ENCODE results near the gene EEF1AKMT2.
"Not testable (repeated sequence)": the region's sequence is repeated elsewhere in the genome, so short reads cannot be mapped to it uniquely, and the experiment has no call there.

EEF1AKMT2 gene

DNA sequence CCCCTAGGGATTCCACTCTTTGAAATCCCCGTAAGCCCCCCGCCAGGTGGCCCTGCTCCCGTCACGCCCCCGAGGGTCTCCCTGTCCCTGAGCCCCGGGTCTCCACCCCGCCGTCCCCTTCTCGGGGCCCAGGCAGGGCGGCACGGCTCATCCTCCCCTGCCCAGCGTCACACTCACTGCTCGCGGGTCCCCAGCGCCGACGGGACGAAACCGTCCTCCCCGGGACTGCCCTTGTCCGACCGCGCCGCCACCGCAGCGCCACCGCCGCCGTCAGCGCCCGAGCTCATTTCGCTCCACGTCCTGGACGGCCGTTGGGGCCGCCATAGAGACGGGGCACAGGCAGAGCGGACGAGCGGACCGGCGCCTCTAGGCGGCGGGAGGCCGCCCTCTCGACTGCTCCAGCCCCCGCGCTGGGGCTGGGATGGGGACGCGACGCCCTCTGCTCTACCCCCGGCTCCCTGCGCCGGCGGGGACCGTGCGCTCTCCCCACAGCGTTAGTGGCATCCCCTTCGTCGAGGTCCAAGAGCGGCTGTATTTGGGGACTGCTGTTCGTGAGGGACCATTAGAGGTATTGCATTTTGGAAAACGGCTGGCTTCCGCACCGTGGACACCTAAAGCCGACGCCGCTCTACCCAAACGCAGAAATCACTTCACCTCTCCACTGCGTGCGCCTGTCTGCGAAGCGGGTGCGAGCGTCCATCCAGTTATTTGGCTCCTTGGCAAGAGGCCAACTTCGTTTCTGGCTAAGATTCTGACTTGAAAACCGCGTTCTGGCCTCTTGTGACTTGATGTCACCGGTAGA lies at the start of gene EEF1AKMT2:
TSS of gene EEF1AKMT2 (minus strand) at position 341 of the 802 bp plus-strand sequence. CDS start at position 287, 54 bp downstream.
- peak; percentile 74 to 80 for DNase-seq (ENCODE audit: low read depth in 2 of 2)

DNA sequence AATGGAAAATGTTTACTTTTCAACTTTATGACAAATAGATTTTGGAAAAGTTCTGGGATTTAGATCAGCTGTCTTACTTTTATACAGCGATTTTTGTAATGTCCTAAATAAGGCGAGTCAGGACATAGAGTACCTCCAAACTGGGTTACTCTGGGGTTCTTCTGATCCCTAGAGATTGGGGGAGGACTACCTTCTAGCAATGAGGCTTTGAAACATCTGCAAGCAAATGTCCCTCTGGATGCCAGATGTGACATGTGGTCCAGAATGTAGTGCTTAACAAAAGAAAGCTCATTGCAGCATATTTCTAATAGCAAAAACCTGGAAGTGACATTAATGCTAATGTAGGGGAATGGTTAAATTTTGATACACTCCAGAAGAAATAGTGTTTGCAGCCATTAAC lies 46.0 kb upstream of the EEF1AKMT2 start:
- no peak for DNase-seq (ENCODE audit: low read depth in 2 of 2)

DNA sequence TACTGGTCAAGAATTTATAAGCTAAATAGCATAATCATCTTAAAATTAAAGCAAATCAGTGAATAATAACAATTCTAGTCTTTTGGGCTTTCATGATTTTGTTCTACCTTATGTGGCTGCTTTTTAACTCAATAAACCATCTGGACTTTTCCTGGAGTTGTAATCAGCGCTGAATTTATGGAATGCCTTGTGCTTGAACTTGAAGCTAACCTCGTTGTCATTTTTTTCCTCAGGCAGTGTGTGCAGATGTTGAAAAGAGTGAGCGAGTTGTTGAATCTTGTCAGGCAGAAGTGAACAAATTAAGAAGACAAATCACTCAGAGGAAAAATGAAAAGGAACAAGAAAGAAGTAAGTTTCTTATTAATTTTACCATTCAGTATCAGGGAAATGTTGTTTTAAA lies 39.4 kb upstream of the EEF1AKMT2 start:
- DNase-seq (ENCODE audit: low read depth in 2 of 2), result no peak

DNA sequence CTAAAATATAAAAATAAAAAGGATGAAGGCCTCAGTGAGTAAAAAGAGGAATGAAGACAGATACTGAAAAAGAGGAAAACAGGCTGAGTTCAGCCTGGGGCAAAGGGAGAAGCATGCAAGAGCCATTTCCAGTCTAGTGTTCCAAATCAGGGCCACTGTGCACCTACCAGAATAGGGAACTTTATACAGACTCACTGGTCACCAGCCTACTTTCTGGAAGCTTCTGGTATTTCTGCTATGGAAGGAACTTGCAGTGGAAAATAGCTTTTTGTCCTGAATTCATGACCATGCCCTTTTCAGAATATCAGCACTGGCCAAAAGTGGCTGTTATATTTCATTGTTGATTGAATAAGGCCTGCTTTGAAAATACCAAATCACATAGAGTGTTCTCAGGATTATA lies 38.8 kb upstream of the EEF1AKMT2 start:
- DNase-seq (ENCODE audit: low read depth in 2 of 2), result no peak

DNA sequence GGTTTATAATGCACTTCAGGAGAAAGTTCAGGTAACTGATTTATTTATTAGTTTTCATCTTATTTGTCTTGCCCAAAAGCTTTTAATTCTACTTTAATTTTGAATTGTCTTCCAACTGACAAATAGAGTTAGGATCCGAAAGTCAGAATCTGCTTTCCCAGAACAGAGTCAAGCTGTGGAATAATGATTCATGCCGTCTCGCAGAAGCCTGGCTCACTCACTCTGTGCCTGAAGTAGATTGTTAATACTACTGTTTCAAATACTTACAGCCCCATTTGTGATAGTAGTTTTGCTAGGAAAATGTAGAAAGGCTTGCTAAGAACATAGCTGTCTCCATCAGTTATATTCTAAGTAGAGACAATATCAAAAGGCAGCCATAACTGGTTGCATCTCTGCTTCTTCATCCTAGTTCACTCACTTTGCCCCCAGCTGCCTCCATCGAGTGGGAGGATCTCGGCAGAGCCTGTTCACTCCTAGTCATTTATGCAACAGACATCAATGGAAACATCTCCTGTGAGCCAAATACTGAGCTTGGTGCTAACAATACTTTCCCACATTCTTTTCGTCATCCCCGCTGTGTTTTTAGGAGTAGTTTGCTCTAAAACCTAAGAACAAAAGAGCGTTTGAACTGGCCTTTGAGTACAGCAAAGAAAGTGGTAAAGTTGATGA lies 37.9 kb upstream of the EEF1AKMT2 start:
- DNase-seq (ENCODE audit: low read depth in 2 of 2), result no peak

DNA sequence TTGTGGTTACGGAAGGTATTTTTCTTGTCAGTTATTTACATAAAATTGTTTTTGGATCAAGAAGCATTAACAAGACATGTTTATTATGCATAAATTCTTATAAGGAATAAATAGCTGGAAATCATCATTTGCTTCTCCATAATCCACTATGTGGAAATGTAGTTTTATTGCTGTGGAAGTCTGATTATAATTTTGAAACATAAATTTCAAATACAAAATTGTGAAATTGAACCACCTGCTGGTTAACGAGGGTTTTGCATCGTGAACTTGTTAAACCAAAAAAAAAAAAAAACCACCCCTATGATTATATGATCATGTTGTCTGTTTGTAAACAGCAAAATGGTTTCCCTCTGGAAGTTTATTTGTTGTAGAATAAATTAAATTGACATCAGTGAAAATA lies 35.8 kb upstream of the EEF1AKMT2 start:
- no peak for DNase-seq (ENCODE audit: low read depth in 2 of 2)

DNA sequence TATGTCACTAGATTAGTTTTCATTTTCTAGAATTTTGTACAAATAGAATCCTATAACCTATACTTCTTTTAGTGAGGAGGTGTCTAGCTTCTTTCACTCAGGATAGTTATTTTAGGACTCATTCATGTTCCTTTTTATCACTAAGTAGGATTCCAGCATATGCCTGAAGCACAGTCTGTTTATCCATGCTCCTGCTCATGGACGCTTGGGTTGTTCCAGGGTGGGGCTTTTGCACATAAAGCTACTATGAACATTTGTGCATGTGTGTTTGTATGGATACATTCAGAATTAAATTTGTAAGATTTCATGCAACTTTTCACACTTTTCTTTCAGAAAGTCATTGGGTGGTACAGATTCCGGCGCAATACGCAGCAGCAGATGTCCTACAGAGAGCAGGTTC lies 34.6 kb upstream of the EEF1AKMT2 start:
- no peak for DNase-seq (ENCODE audit: low read depth in 2 of 2)

DNA sequence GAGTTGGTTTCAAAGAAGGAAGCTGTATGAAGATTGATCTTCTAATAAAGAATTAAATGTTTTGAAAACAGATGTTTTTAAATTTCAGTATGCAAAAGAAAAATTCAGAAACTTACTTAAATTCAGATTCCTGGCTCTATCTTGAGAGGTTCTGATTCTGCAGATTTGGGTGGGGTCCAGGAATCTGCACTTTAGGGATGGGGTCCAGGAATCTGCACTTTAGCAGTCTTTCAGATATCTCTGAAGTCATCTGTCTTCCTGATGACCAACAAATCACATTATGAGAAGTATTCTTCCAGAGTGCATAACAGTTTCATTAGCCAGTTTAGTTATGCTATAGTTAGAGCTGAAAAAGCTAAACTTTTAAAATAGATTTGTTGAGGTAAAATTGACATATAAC lies 34.0 kb upstream of the EEF1AKMT2 start:
- no peak for DNase-seq (ENCODE audit: low read depth in 2 of 2)

DNA sequence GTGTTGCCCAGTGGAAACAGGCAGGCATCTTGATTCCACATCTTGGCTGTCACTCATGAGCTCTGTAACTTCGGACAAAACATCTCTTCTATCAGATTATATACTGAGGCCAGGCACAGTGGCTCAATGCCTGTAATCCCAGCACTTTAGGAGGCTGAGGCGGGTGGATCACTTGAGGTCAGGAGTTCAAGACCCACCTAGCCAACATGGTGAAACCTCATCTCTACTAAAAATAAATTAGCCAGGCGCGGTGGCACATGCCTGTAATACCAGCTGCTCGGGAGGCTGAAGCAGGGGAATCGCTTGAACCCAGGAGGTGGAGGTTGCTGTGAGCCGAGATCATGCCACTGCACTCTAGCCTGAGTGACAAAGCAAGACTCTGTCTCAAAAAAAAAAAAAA lies 33.2 kb upstream of the EEF1AKMT2 start:
- DNase-seq (ENCODE audit: low read depth in 2 of 2), result not testable (repeated sequence)

DNA sequence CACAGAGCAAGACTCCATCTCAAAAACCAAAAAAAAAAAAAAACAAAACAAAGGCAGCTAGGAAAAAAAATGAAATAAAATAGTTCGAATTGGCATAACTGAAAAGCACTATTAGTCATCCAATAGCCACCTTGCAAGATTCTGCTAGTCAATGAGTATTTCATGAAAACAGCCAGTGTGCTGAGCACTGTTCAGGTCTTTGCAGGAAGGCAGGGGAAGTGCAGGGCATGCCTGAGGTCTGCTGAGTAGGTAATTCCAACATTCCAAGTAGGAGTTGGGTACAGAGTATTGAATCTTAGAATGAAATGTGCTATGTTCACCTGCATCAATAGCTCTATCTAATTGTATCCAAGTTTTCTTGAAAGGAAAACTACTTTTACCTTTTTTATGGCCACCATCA lies 32.8 kb upstream of the EEF1AKMT2 start:
- DNase-seq (ENCODE audit: low read depth in 2 of 2), result no peak

DNA sequence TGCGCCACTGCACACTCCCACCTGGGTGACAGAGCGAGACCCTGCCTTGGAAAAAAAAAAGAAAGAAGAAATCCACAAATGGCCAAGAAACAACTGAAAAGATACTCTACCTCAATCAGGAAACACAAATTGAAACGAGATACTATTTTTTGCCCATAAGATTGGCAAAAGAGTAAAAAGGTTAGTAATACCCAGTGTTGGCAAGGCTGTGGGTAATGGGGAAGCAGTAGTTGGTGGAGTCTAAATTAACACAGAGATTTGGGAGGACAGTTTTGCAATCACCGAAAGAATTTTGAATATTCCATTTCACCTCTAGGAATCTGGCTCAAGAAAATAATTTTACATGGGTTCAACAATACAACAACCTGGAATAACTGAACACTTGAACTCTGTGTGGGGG lies 29.8 kb upstream of the EEF1AKMT2 start:
- no peak for DNase-seq (ENCODE audit: low read depth in 2 of 2)

DNA sequence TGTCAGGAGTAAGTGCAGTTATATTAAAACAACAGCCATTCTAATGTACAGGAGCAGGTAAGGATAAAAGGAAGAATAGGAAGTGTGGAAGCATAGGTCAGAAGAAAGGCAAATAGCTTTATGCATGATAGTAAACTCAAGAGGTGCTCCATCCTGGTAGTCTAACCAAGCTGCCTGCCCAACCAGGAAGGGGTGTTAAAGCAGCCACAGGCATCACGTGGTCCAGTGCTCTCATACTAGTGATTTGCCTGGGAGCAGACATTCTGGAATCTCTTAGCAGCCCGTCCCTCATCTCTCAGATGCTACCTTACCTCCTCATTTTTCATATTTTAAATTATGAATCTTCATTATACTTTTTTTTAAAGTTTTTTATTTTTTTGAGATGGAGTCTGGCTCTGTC lies 28.4 kb upstream of the EEF1AKMT2 start:
- DNase-seq (ENCODE audit: low read depth in 2 of 2), result no peak

DNA sequence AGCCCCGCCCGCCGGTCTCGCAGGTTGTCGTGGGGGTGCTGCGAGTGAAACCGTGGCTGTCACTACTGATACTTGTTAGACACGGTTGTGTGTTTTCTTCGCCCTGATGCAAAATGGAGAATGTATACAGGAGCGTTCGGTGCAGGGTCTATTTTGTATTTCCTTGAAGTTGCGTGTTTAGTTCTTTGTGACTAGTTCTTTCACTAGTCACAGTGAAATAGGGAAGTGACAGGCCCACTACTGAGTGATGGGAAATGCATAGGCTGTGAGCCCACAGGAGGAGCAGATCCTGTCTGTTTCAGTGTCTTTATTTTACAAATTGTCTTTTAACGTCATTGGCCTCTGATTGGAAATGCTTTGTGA lies 10.6 kb upstream of the EEF1AKMT2 start:
- DNase-seq (ENCODE audit: low read depth in 2 of 2), result no peak

DNA sequence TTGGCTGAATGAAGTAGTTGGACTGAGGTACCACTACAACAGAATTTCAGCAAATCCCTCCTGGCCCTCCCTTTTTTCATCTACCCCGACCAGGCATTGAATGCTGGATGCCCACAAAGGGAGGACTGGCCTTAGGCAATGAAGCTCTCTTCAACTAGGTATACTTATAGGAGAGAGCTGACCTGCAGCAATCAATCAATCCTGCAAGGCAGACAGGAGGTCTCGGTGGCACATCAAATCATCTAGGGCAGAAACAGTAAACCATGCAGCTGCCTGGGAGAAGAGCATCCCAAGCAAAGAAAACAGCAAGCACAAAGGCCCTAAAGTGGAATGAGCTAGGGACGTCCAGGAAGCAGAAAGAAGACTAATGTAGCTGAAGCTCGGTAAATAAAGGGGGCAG lies 7.5 kb upstream of the EEF1AKMT2 start:
- DNase-seq (ENCODE audit: low read depth in 2 of 2), result no peak

DNA sequence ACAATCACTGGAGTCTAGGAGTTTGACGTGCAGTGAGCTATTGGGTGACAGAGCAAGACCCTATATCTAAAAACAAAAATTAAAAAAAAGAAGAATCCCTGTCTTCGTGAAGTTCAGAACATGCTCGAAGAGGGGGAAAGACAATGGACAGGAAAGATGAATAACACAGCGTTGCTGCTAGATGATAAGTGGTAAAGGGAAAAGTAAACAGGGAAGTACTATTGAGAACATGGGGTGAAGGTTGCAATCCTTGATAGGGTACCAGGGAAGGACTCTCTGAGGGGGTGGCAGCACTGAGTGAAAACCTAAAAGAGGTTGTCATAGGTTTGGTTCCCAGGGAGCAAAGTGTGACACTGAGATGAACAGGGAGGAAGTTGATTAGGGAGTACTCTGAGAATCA lies 7.1 kb upstream of the EEF1AKMT2 start:
- no peak for DNase-seq (ENCODE audit: low read depth in 2 of 2)

DNA sequence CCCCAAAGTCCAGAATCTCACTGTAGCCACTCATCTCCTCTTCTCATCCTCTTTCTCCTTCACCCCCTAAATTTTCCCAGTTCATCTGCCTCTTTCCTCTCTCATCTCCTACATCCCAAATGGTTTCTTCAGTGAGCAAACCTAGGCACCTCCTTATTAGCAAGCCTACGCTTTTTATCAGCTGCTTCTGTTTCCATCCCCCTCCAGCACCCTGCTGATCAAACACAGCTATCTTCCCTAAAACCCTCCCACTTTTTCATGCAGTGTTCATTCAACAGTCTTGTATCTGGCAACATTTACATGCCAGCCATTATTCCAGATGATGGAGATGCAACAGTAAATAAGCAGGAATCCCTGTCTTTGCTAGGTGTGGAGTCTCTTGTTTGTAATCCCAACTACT lies 6.7 kb upstream of the EEF1AKMT2 start:
- no peak for DNase-seq (ENCODE audit: low read depth in 2 of 2)

DNA sequence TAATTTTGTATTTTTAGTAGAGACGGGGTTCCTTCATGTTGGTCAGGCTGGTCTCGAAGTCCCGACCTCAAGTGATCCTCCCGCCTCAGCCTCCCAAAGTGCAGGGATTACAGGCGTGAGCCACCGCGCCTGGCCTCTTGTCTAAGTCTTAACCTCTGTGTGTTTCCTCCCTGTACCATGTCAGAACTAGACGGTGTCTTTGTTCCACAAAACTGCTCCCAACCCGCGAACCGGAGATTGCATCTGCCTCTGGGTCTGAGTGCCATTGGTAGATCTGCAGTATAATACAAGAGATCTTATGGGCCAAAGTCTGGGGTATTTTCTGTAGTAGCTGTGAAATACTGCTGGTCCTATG lies 1.3 kb upstream of the EEF1AKMT2 start:
- DNase-seq (ENCODE audit: low read depth in 2 of 2), result no peak

DNA sequence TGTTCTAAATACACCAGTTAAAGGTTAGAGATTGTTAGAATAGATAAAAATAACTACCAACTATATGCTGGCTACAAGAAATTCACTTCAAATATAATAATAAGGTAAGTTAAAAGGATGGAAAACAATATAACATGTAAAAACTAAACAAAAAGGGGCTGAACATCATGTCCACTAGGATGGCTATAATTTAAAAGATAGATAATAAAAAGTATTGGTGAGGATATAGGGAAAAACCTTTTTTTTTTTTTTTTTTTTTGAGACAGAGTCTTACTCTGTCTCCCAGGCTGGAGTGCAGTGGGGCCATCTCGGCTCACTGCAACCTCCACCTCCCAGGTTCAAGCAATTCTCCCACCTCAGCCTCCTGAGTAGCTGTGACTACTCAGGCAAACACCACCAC lies 8.8 kb downstream of the EEF1AKMT2 start:
- not testable (repeated sequence) for DNase-seq (ENCODE audit: low read depth in 2 of 2)

DNA sequence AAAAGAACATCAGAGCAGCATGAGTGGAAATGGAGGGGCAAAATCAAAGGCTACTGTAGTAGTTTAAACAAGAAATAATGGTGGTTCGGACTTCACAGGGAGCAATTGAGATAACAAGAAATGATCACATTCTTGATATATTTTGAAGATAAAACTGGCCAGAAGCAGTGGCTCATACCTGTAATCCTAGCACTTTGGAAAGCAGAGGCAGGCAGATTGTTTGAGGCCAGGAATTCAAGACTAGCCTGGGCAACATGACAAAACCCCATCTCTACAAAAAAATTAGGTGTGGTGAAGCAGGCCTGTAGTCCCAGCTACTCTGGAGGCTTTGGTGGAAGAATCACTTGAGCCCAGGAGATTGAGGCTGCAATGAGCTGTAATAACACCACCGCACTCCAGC lies 22.9 kb downstream of the EEF1AKMT2 start:
- no peak for DNase-seq (ENCODE audit: low read depth in 2 of 2)

DNA sequence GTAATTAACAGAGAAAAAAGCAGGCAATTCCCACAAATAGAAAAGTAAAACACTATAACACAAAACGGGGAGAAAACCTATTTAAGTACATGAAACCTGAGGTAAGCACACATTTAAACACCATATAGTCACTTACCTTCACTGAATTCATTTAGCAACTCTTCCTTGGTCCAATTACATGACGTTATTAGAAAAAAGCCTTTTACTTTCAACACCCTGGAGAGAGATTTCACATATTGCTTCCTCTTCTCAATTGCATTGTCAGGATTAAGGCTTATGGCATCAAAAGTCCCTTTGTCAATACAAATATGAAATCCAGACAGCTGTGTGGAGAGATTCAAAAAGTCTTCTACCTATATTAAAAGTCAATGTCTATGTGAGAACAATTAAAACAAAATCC lies 26.4 kb downstream of the EEF1AKMT2 start:
- no peak for DNase-seq (ENCODE audit: low read depth in 2 of 2)

DNA sequence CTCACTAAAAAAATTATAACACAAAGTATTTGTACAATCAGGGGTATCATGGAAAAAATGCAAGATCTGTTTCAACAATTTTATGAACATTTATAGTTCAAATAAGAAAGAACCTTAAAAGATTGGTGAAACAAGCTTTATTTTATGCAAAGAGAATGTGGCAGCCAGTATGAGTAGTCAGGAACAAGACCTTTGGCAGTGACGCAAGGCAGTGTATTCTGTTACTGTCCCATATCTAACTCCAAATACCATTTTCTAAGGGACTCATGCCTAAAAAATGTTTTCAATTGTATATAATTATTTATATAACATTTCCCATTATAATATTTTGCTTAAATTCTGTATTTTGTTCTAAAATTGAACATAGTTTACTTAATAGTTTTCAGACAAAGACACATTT lies 28.4 kb downstream of the EEF1AKMT2 start:
- no peak for DNase-seq (ENCODE audit: low read depth in 2 of 2)

DNA sequence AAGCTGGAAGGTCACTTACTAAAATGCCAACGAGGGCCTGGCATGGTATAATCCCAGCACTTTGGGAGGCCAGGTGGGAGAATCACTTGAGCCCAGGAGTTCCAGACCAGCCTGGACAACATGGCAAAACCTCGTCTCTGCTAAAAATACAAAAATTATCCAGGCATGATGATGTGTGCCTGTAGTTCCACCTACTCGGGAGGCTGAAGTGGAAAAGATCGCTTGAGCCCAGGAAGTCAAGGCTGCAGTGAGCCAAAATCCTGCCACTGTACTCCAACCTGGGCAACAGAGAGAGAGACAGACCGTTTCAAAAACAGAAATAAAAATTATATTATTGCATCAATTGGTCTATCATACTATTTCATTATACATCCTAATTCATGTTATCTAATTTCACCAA lies 29.4 kb downstream of the EEF1AKMT2 start:
- no peak for DNase-seq (ENCODE audit: low read depth in 2 of 2)

DNA sequence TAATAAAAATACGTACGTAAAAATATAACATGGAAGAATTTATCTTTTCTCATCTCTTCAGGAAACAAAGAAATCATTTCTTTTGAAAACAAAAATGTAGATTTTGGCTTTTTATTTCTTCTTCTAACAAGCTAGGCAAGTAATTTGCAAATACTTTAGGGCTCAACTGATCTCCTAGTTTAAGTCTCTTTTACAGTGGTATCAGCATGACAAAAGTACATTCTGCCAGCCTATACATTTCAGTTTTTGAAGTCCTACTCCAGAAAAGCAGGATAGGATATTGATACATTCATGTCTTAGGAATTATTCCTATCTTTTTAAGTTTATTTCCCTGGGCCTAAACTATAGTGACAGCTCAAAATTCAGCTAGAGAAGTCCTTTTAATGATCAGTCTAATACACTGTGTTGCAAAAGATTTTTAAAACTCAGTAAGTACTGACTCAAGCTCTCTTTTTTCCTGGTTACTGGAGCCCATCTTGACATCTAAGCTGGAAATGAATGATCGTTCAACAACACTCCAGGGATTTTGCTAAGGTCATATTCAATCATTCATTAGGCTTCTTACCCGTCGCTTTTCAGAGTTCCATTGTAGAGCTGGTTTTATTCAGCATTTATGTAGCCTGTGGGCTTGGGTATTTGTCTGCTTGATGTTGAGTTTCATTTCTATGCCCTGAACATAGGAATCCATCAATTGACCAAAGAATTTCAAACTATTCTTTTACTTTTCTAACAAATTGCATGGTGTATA lies 35.4 kb downstream of the EEF1AKMT2 start:
- no peak for DNase-seq (ENCODE audit: low read depth in 2 of 2)

All from stimulated activated CD8-positive, alpha-beta memory T cell treated with anti-CD3 and anti-CD28 coated beads, Interleukin-2, amount 100 ng/mL, for 48 hours (primary cell).